SK-N-SH (cell line): ENCODE data around the gene POT1. TPM values are rescaled to one million over a fixed set of nuclear protein-coding genes. Genes with fewer than 3 reads are reported as not detected.
A peak's percentile ranks its signal among the peaks of the same experiment; 100 is the strongest.

Source experiments
- CTCF ChIA-PET: fragments of 300-600, 350-600 bp; formaldehyde crosslinking; extraction: SDS; loops from one replicate; lab custom pipeline; 2021; lab: Yijun Ruan, JAX
- POLR2A ChIA-PET: fragments of 350-600 bp; sonication (Branson Sonifier 250); formaldehyde crosslinking; extraction: SDS; loops from one replicate; lab custom pipeline; 2020; ENCODE audit warnings: antibody characterized with exemption, inconsistent platforms; lab: Yijun Ruan, JAX
- DNase-seq: peaks from one replicate; pipeline ENCODE4 v3.0.0; 2012
- H2AFZ ChIP-seq: fragments of 200-600 bp; sonication (generic); 2 replicates; pipeline ENCODE4 v1.8.1; 2016; ENCODE audit warnings: antibody characterized with exemption, mild to moderate bottlenecking, low read depth
- H3F3A ChIP-seq: fragments of 200-600 bp; sonication (generic); replicated peaks from 2 replicates; pipeline ENCODE3; 2016; ENCODE audit warnings: antibody characterized with exemption, mild to moderate bottlenecking; ENCODE audit not compliant: insufficient read depth
- H3K27ac ChIP-seq, 2 experiments: fragments of 200-500 bp in 1 of 2; fragments of 200-600 bp in 1 of 2; sonication (Bioruptor generic) in 1 of 2; sonication (generic), shearing (Covaris generic) in 1 of 2; 2 replicates each; pipeline versions ENCODE4 v1.5.1 to v1.6.1; 2014 to 2016; ENCODE audit warnings: low read depth in 2 of 2, inconsistent platforms in 1 of 2, low read length in 1 of 2, mild to moderate bottlenecking in 1 of 2, mixed read lengths in 1 of 2
- H3K27me3 ChIP-seq: fragments of 200-600 bp; sonication (generic), shearing (Covaris generic); 2 replicates; pipeline ENCODE4 v1.6.1; 2016; ENCODE audit warnings: mixed run types; ENCODE audit not compliant: insufficient read depth
- H3K36me3 ChIP-seq, 2 experiments: fragments of 200-500 bp in 1 of 2; fragments of 200-600 bp in 1 of 2; sonication (Bioruptor generic) in 1 of 2; sonication (generic) in 1 of 2; replicated peaks in 1 of 2; 2 replicates each; pipeline versions ENCODE3 to v1.5.1; 2014 to 2016; ENCODE audit warnings: low read length in 1 of 2, mild to moderate bottlenecking in 1 of 2; ENCODE audit not compliant: insufficient read depth in 2 of 2, control insufficient read depth in 1 of 2
- H3K4me1 ChIP-seq, 2 experiments: fragments of 200-500 bp in 1 of 2; fragments of 200-600 bp in 1 of 2; sonication (Bioruptor generic) in 1 of 2; sonication (generic), shearing (Covaris generic) in 1 of 2; 2 replicates each; pipeline versions ENCODE4 v1.5.1 to v1.6.1; 2014 to 2016; ENCODE audit warnings: low read depth in 1 of 2, low read length in 1 of 2, mixed run types in 1 of 2; ENCODE audit not compliant: insufficient read depth in 2 of 2, control insufficient read depth in 1 of 2
- H3K4me2 ChIP-seq: fragments of 200-600 bp; sonication (generic), shearing (Covaris generic); 2 replicates; pipeline ENCODE4 v1.6.1; 2017; ENCODE audit warnings: mixed run types
- H3K4me3 ChIP-seq, 2 experiments: fragments of 200-500 bp in 1 of 2; fragments of 200-600 bp in 1 of 2; sonication (Bioruptor generic) in 1 of 2; sonication (generic), shearing (Covaris generic) in 1 of 2; 2 replicates each; pipeline versions ENCODE4 v1.5.1 to v1.8.1; 2014 to 2016; ENCODE audit warnings: low read depth in 2 of 2, inconsistent platforms in 1 of 2, low read length in 1 of 2, mild to moderate bottlenecking in 1 of 2, mixed read lengths in 1 of 2, moderate library complexity in 1 of 2
- H3K79me2 ChIP-seq: fragments of 200-600 bp; sonication (generic); 2 replicates; pipeline ENCODE4 v1.8.1; 2017; ENCODE audit warnings: mild to moderate bottlenecking; ENCODE audit not compliant: insufficient read depth
- H3K9ac ChIP-seq: fragments of 200-600 bp; sonication (generic); 2 replicates; pipeline ENCODE4 v1.6.1; 2017; ENCODE audit warnings: mixed run types
- H3K9me2 ChIP-seq: fragments of 200-600 bp; sonication (generic); 2 replicates; pipeline ENCODE4 v1.6.1; 2017; ENCODE audit warnings: mixed run types
- H3K9me3 ChIP-seq: fragments of 200-600 bp; sonication (generic); 2 replicates; pipeline ENCODE4 v1.6.1; 2017; ENCODE audit warnings: mixed run types, mild to moderate bottlenecking, moderate library complexity
- H4K20me1 ChIP-seq: fragments of 200-600 bp; sonication (generic); 2 replicates; pipeline ENCODE4 v1.6.1; 2017; ENCODE audit warnings: mild to moderate bottlenecking, mixed run types; ENCODE audit not compliant: insufficient read depth
- EP300 ChIP-seq, 2 experiments: IDR thresholded peaks; 2 replicates each; pipeline versions ENCODE4 v1.4.0 to v1.6.1; 2012; ENCODE audit warnings: borderline replicate concordance in 1 of 2, low read depth in 1 of 2, low read length in 1 of 2
- EZH2phosphoT487 ChIP-seq: fragments of 200-600 bp; sonication (generic); IDR thresholded peaks from 2 replicates; pipeline ENCODE4 v1.6.1; 2017; ENCODE audit warnings: low read depth, mixed run types, mild to moderate bottlenecking, antibody characterized with exemption, moderate library complexity, borderline replicate concordance
- FOXM1 ChIP-seq: IDR thresholded peaks from 2 replicates; pipeline ENCODE4 v1.4.0; 2012; ENCODE audit warnings: low read depth, mild to moderate bottlenecking
- GATA2 ChIP-seq: sonication (generic); formaldehyde crosslinking; IDR thresholded peaks from 2 replicates; pipeline ENCODE4 v1.5.0; 2020; ENCODE audit warnings: mild to moderate bottlenecking, missing genetic modification reagents
- MEF2A ChIP-seq: IDR thresholded peaks from 2 replicates; pipeline ENCODE4 v1.4.0; 2012; ENCODE audit warnings: low read depth, borderline replicate concordance
- NFIC ChIP-seq: IDR thresholded peaks from 2 replicates; pipeline ENCODE4 v1.4.0; 2012; ENCODE audit warnings: borderline replicate concordance
- NRF1 ChIP-seq: IDR thresholded peaks from 2 replicates; pipeline ENCODE4 v1.6.1; 2012; ENCODE audit warnings: low read depth, mild to moderate bottlenecking, low read length
- RAD21 ChIP-seq: IDR thresholded peaks from 2 replicates; pipeline ENCODE4 v1.6.1; 2012; ENCODE audit warnings: mild to moderate bottlenecking, low read length
- RCOR1 ChIP-seq: fragments of 150-350 bp; IDR thresholded peaks from 2 replicates; pipeline ENCODE4 v1.6.1; 2017; ENCODE audit warnings: antibody characterized with exemption, low read length
- RXRA ChIP-seq: IDR thresholded peaks from 2 replicates; pipeline ENCODE4 v1.4.0; 2012; ENCODE audit warnings: low read depth, mild to moderate bottlenecking, borderline replicate concordance
- SMC3 ChIP-seq: IDR thresholded peaks from 2 replicates; pipeline ENCODE4 v1.6.1; 2012; ENCODE audit warnings: low read depth, low read length, improper control_type of control experiment
- TAF1 ChIP-seq: IDR thresholded peaks from 2 replicates; pipeline ENCODE4 v1.6.1; 2012; ENCODE audit warnings: low read depth, mild to moderate bottlenecking, low read length, moderate library complexity, borderline replicate concordance
- TCF12 ChIP-seq: IDR thresholded peaks from 2 replicates; pipeline ENCODE4 v1.4.0; 2012
- TEAD4 ChIP-seq: IDR thresholded peaks from 2 replicates; pipeline ENCODE4 v1.4.0; 2012; ENCODE audit warnings: mild to moderate bottlenecking, borderline replicate concordance; ENCODE audit not compliant: insufficient read depth
- WGBS: methylation state at CpG from one replicate; pipeline ENCODE4 v1.1.6; 2017; ENCODE audit warnings: low lambda C conversion rate; 5-methylcytosine and 5-hydroxymethylcytosine counted together
- polyA plus RNA-seq, 3 experiments: library from polyadenylated mRNA; depleted of rRNA; stranded (reverse); fragments of >200 nt; gene quantifications; 2 replicates each; pipeline ENCODE4 v1.2.3, GENCODE V29; 2012
- TF ChIP-seq, protein P1 (sequence below): fragments of 150-350 bp; IDR thresholded peaks from 2 replicates; pipeline ENCODE4 v1.6.1; 2016; ENCODE audit warnings: mild to moderate bottlenecking, low read depth, low read length
- TF ChIP-seq, protein P2 (sequence below): IDR thresholded peaks from 2 replicates; pipeline ENCODE4 v1.6.1; 2012; ENCODE audit warnings: mild to moderate bottlenecking, low read depth, low read length, moderate library complexity
- TF ChIP-seq, protein P3 (sequence below): IDR thresholded peaks from 2 replicates; pipeline ENCODE4 v1.4.0; 2012; ENCODE audit warnings: low read depth, borderline replicate concordance

The POT1 gene
- polyA plus RNA-seq, 1 of the 3 experiments (the other 2 are of a cell fraction) = 18.1 TPM

DNA sequence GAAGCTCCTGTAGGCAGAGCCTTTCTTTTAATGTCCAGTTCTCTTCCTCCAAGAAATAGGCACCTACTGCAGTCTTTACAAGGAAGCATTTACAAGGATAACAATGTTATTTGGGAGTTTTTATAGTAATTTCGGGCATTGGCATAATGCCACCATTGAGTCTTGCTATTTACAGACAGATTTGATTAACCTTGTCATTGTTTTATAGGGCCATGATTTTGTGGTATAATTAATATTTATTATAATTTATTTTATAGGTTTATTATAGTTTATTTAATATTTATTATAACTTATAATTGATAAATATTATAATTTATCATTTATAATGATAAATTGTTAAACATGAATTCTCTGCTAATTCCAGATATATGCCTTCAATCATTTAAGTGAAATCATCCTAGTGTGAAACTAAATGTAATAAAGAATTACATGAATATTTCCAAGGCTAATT lies 573 bp upstream of the POT1 start:
- CTCF ChIA-PET = interaction anchor here (0.5 to 1.3 kb wide), 3 partner anchors 104 to 1263 kb away, joined by 3 to 5 read pairs (median 3); no protein-coding TSS in a partner anchor
- H3K79me2 ChIP-seq = peaks cover 41% of the 10 kb centered on the region
- H3F3A ChIP-seq = no peaks in the 10 kb centered on the region
- no peak for DNase-seq
- 20% methylated on average over 1 of the region's 1 CpG for WGBS
- peaks cover 0 to 13% of the 10 kb centered on the region in 2 experiments for H3K36me3 ChIP-seq
- H3K4me3 ChIP-seq = peak overlapping the region; percentile 54 to 84; a peak in 3 of 4 replicates
- no peak for TF ChIP-seq TAF1
- no peak for TF ChIP-seq MEF2A
- no peak for TF ChIP-seq RCOR1
- no peak for TF ChIP-seq RXRA
- TF ChIP-seq, protein P1, sequence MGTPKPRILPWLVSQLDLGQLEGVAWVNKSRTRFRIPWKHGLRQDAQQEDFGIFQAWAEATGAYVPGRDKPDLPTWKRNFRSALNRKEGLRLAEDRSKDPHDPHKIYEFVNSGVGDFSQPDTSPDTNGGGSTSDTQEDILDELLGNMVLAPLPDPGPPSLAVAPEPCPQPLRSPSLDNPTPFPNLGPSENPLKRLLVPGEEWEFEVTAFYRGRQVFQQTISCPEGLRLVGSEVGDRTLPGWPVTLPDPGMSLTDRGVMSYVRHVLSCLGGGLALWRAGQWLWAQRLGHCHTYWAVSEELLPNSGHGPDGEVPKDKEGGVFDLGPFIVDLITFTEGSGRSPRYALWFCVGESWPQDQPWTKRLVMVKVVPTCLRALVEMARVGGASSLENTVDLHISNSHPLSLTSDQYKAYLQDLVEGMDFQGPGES = peak; percentile 15; the same call in 1 of the 2 replicates
- no peak for TF ChIP-seq EP300 (IDR thresholded peaks at IDR 0.05; ENCODE audit: borderline replicate concordance in 1 of 2, low read depth in 1 of 2, low read length in 1 of 2)
- no peak for TF ChIP-seq FOXM1
- no peak for TF ChIP-seq TCF12
- TF ChIP-seq, protein P2, sequence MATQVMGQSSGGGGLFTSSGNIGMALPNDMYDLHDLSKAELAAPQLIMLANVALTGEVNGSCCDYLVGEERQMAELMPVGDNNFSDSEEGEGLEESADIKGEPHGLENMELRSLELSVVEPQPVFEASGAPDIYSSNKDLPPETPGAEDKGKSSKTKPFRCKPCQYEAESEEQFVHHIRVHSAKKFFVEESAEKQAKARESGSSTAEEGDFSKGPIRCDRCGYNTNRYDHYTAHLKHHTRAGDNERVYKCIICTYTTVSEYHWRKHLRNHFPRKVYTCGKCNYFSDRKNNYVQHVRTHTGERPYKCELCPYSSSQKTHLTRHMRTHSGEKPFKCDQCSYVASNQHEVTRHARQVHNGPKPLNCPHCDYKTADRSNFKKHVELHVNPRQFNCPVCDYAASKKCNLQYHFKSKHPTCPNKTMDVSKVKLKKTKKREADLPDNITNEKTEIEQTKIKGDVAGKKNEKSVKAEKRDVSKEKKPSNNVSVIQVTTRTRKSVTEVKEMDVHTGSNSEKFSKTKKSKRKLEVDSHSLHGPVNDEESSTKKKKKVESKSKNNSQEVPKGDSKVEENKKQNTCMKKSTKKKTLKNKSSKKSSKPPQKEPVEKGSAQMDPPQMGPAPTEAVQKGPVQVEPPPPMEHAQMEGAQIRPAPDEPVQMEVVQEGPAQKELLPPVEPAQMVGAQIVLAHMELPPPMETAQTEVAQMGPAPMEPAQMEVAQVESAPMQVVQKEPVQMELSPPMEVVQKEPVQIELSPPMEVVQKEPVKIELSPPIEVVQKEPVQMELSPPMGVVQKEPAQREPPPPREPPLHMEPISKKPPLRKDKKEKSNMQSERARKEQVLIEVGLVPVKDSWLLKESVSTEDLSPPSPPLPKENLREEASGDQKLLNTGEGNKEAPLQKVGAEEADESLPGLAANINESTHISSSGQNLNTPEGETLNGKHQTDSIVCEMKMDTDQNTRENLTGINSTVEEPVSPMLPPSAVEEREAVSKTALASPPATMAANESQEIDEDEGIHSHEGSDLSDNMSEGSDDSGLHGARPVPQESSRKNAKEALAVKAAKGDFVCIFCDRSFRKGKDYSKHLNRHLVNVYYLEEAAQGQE = no peak
- TF ChIP-seq NRF1 = no peak
- TF ChIP-seq TEAD4 = no peak
- TF ChIP-seq, protein P3, sequence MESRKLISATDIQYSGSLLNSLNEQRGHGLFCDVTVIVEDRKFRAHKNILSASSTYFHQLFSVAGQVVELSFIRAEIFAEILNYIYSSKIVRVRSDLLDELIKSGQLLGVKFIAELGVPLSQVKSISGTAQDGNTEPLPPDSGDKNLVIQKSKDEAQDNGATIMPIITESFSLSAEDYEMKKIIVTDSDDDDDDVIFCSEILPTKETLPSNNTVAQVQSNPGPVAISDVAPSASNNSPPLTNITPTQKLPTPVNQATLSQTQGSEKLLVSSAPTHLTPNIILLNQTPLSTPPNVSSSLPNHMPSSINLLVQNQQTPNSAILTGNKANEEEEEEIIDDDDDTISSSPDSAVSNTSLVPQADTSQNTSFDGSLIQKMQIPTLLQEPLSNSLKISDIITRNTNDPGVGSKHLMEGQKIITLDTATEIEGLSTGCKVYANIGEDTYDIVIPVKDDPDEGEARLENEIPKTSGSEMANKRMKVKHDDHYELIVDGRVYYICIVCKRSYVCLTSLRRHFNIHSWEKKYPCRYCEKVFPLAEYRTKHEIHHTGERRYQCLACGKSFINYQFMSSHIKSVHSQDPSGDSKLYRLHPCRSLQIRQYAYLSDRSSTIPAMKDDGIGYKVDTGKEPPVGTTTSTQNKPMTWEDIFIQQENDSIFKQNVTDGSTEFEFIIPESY = no peak; the same call in 1 of the 2 replicates
- TF ChIP-seq RAD21 = no peak
- no peak for TF ChIP-seq GATA2 (CRISPR knock-in tag)
- no peak for TF ChIP-seq EZH2phosphoT487
- peak; percentile 39 for TF ChIP-seq NFIC
- no peak for TF ChIP-seq SMC3
- TF ChIP-seq, all 33 proteins: peak for 2
- Histone ChIP-seq H2AFZ (peak overlapping the region; percentile 95), H3K9me3 (no peaks in the 10 kb centered on the region), H3K27ac (peak overlapping the region; percentile 85 to 92), H4K20me1 (no peaks in the 10 kb centered on the region), H3K27me3 (no peaks in the 10 kb centered on the region), H3K9me2 (no peaks in the 10 kb centered on the region), H3K4me2 (peak overlapping the region; percentile 59; the same call in 1 of the 2 replicates), H3K9ac (peak overlapping the region; percentile 56), H3K4me1 (peaks cover 4 to 7% of the 10 kb centered on the region in 2 experiments; a peak in 2 of 4 replicates)
- POLR2A ChIA-PET = interaction anchor here (0.8 to 1.3 kb wide), 2 partner anchors 10 to 12 kb away, joined by 4 to 5 read pairs; no protein-coding TSS in a partner anchor
